Stimulated activated CD8-positive, alpha-beta memory T cell treated with anti-CD3 and anti-CD28 coated beads, Interleukin-2, amount 100 ng/mL, for 48 hours (primary cell): ENCODE measurements around the gene ARMS2.

Experiments
- DNase-seq, 2 donors: peaks; one replicate each; pipeline ENCODE4 v3.0.0-alpha.2; 2020; ENCODE audit warnings: low read depth in 2 of 2

The ARMS2 gene

DNA sequence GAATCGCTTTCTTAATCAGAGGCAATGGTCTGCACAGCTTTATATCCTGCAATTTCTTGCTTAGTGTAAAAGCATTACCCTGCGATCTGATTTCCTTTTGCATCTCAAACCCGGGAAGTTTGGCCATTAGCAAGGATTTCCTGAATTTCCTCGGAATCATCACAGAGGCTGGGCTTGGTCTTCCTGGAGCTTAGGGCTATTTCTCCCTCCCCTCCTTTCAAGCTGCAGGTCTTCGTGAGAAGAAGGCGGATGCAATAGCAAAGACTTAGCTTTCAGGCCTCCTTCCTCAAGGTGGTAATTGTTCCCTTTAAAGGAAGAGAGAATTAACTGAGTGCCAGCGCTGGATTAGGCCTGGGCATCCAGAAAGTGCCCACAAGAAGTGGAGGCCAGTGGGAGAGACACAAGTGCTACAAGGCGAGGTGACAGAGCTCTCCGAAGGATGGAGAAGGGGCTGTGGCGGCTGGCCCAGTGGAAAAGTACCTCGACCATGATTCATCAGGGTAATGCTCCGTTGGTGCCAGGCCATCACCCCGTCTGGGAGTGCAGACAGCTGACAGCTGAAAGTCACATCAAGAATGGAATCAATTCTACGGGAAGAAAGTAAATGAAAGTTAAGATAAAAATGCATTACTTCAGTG, 4.0 kb upstream of the ARMS2 start:
- DNase-seq, result no peak

DNA sequence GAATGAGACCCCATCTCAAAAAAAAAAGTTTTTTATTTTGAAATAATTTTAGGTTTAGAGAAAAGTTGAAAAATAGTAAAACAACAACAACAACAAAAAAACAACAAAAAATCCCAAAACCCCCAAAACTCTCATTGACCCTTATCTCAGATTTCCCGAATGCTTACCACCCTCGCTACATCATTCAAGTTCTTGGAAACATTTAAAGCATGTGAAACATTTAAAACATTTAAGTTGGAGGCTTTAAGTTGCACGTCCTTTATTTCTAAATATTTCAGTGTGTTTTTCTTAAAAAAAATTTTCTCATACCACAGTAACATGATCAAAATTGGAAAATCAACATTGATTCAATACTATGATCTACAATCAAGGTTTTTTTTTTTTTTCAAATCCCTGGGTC, 382 bp upstream of the ARMS2 start:
- no peak for DNase-seq

DNA sequence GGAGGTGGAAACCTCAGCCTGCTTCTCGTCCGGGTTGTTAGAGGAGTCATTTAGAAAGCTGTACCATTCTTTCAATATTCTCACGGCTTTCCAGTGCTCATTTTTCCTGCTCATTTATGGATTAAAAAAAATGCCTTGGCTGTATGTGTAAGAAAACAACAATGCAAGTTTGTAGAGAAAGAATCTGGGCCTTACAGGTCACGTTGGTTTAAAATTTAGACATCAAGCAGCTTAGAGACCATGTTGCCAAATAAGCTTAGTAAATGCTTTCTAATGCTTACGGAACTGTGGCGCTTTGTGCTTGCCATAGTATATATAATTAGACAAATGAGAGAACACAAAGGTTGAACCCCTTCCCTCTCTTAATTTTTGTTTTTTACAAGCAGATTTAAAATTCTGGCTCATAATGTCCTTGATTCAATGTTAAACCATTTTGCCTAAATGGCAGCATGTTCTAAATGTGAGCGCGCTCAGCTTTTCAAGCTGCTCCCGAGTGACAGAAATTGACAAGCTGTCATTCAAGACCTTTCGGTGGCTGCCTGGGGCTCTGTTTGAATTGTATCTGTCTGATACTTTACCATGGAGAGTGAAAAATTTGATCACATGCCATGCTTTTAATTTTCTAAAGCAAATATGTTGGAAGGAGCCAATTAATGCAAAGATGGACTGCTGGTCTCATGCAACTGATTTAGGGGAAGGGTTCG, 1.1 kb downstream of the ARMS2 start:
- no peak for DNase-seq

DNA sequence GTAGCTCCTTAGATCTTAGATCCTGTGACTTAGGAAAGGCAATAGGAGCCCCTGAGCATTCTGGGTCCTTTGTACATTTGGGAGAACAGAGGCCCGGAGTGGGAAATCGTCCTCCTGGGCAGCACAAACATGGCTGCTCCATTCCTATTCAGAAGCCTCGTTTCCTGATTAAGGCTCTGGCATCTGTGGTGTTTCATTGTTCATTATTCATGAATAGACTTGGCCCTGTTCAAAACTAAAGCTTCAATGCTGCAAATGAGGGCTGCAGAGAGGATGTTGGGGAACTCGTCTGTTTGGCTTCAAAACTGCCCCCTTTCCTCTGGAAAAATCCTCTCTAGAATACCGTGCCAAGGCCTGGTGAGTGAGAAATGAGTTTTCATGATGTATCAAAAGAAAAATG, 3.5 kb downstream of the ARMS2 start:
- no peak for DNase-seq

DNA sequence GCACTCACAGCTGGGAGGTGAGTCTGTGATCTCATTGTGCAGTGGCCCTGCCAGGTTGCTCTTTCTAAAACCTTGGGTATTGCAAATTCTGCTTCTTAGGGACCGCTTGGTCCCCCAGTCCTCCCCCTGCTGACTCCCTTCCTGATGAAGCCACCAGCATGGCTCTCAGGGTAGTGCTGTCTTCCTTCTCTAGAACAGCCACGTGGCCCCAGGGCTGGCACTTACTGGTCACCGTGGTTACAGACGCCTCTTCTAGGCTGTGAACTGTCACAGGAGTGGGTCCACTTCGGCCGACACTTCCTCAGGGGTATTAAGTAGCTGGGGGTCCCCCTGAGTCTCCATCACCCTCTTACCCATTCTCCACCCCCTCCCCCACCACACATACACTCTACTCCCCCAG, 4.2 kb downstream of the ARMS2 start:
- DNase-seq, result no peak

DNA sequence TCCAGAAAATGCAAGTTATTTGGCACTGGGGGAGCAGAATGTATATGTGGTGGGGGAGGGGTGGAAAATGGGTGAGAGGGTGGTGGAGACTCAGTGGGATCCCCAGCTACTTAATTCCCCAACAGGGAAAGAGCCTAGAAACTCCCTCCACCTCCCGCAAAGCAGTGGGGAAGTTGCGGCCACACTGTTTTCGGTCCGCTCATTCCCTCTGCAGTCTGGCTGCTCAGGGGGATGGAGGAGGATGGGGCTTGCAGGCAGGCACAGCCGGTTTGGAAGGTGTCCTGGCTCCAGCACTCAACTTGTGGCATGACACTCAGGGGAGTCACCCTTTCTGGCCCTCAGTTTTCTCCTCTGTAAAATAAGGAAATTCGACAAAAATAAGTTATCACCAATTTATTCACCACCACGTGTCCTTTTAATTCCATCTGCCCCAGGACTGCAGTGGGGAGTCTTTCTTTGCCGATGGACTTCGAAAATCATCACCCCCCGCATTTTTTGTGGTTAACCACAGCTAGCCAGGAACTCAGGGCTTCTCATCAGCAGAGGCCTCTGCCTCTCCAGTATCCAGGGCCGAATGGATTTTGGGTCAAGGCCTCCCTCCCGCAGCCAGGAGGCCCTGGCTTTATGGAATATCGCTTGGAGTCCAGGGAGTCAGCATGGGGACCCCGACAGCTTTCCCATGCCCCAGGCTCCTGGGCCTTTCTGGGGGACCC, 5.3 kb downstream of the ARMS2 start:
- DNase-seq, result no peak

DNA sequence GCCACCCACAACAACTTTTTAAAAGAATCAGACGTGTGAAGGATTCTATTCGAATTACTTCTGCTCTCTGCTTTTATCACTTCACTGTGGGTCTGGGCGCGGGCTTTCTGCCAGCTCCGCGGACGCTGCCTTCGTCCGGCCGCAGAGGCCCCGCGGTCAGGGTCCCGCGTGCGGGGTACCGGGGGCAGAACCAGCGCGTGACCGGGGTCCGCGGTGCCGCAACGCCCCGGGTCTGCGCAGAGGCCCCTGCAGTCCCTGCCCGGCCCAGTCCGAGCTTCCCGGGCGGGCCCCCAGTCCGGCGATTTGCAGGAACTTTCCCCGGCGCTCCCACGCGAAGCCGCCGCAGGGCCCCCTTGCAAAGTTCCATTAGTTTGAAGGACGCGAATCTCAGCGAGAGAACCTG, 6.4 kb downstream of the ARMS2 start:
- DNase-seq, result no peak

DNA sequence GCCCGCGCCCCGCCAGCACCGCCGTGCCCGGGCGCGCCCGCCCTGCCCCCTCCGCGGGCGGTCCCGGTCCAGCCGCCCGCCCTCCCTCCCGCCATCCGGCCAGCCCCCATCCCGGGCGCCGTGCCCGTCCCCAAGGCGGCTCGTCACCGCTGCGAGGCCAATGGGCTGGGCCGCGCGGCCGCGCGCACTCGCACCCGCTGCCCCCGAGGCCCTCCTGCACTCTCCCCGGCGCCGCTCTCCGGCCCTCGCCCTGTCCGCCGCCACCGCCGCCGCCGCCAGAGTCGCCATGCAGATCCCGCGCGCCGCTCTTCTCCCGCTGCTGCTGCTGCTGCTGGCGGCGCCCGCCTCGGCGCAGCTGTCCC, 6.9 kb downstream of the ARMS2 start, which contains the start of gene HTRA1:
TSS of gene HTRA1 (plus strand) at position 187 of the 362 bp plus-strand sequence. CDS start at position 287, 100 bp downstream.
- no peak for DNase-seq

DNA sequence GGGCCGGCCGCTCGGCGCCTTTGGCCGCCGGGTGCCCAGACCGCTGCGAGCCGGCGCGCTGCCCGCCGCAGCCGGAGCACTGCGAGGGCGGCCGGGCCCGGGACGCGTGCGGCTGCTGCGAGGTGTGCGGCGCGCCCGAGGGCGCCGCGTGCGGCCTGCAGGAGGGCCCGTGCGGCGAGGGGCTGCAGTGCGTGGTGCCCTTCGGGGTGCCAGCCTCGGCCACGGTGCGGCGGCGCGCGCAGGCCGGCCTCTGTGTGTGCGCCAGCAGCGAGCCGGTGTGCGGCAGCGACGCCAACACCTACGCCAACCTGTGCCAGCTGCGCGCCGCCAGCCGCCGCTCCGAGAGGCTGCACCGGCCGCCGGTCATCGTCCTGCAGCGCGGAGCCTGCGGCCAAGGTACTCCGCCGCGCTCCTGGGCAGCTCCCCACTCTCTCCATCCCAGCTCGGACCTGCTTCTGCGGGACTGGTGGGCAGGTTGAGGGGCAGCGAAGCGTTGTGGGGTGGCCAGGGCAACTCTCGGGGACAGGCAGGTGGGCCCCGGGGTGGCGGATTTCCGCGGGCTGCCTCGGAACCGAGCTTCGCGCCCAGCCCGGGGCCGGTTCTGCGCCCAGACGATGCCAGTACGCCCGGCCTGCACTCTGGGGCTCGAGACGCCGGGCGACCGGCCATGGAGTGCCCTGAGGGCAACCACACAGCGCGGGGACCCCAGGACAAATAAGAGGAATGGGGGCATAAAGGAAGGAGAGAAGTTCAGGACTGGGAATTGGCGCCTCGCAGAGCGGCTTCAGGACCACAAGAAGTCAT, 7.5 kb downstream of the ARMS2 start:
- DNase-seq, result no peak

DNA sequence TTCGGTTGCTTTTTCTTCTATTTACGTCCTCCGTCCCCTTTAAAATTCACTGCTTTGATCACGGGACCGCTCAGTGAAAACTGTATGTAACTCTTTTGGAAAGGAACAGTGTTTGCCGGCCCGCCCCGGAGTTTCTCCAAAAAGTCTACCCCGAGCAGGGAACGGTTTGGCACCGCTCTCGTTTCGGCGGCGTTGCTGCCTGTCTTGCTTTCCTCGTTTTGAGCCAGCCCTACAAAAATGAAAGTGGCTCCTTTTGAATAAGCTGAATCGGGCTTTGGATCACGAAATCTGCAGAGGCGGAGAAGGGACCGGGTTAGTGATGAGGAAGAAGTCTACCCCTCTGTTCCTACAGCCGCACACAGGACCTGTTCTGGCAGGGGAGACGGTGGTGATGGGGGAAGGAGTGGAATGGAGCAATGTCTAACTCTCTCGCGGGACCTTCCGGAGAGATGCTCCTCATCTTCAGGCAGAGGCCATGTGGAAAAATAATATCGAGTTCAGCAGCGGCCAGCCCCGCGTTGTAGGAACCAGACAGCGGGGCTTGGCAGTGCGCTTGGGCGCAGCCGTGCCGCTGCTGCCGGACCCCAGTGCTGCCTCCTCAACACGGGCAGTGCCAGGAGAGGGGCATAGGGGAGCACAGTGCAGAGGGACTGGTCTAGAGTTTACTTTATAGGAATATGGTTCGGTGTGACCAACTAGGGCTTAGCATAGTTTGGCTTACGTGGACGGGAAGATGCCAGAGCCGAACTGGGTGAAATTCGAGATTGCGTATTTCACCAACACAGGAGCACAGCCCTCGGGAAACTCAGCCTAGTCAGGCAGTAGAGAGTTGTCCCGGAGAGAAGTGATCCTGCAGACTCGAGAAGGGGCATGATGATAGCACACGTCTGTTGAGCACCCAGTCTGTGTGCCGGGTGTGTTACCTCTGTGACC, 8.3 kb downstream of the ARMS2 start:
- no peak for DNase-seq

DNA sequence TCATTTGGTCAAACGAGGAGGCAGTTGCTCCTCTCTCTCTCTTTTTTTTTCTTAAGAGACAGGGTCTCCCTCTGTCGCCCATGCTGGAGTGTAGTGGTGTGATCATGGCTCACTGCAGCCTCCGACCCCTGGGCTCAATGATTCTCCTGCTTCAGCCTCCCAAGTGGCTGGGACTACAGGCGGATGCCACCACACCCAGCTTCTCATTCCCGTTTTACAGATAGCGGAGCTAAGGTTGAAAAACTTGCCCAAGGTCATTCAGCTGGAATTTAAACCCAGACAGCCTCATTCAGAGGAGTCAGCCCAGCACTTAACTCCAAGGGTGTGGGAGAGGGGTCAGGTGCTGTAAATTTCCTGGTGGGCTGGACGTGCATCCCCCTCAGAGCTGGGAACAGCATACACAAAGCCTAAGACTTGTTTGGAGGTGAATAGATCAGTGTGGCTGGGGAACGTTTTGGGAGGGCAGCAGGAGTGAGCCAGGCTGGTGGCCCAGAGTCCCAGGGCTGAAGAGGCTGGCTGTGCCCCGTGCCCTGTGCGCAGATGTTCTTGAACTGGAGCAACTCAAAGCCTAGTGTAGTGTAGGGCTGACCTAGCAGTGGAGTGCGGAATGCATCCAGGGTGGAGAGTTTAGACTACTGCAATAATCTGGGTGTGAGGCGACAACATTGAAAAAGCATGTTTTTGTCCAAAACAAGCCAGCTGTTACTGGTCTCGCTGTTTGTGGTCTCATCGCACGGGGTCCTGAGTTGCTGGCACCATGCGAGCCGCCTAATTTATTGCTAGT, 9.2 kb downstream of the ARMS2 start:
- no peak for DNase-seq

DNA sequence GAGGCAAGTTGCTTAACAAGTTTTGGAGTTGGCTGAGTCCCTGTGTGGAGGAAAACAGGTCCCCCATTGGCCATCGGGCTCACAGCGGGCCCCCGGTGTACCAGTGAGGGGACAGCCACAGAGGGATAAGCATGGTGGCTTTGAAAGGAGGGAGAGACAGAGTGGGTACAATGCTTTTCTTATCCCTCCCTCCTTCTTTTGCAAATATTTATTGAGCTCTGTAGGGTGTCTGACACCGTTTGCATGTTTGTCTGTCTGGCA, 9.7 kb downstream of the ARMS2 start:
- no peak for DNase-seq

DNA sequence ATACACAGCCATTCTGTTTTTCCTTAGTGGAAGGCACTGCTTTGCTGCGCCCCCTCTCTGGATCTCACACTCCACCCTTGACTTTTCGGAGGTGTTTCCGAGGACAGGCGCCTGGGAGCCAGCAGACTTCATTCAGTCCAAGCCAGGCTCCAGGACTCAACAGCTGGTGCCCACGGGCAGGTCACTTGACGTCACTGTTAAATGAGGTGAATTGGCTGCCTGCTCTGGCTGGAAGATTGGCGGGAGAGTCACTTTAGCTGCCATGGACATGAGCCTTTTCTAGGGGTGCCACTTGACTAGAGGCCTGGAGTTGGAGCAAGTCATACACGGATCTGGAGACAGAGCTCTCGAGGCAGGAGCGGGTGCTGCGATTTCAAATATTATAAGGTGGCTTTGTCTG, 10.1 kb downstream of the ARMS2 start:
- no peak for DNase-seq

DNA sequence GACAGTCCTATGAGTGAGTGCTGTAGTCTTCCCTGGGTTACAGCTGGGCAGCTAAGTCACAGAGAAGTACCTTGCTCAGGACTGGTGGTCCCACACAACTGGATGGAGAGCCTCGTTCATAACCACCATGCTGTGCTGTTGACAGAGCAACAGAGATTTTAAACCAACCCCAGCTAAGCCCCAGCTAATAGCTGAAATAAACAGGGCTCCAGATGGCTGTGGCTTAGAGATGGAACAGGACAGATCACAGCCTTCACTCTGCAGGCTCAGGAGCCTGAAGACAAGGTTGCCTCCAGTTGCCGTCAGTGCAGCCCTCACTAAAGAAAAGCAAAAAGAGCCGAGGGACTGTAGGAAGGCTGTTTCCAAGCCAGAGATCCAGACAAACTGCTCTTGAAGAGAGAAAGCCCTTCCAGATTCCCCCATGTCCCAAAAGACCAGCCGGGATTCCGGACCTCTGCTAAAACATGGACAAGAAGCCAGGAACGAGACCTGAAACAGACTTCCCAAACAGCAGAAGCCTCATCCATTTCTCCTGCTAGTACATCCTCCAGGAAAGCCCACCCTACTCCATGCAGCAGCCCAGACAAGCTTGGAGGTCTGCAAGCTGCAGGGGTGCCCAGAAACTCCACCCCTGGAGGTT, 11.1 kb downstream of the ARMS2 start:
- no peak for DNase-seq

DNA sequence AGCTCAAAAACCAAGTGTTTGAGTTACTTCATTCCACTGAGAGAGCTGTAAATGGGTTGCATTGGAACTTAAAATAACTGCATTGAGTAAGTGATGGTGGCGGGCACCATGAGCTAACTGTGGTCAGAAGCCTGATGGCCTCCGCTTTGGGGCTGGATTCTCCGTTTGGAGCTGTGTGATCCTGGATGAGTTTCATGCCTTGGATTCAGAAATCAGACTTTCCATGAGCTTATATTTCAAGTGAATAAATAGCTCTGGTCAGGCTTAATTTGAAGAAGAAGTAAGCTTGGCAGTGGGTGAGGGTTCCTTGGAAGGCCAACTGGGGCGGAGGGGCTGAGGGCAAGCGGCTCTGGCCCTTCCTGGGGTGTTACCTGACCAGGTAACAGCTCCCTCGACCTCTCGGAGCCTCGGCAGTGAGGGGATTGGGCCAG, 12.5 kb downstream of the ARMS2 start:
- DNase-seq, result no peak

DNA sequence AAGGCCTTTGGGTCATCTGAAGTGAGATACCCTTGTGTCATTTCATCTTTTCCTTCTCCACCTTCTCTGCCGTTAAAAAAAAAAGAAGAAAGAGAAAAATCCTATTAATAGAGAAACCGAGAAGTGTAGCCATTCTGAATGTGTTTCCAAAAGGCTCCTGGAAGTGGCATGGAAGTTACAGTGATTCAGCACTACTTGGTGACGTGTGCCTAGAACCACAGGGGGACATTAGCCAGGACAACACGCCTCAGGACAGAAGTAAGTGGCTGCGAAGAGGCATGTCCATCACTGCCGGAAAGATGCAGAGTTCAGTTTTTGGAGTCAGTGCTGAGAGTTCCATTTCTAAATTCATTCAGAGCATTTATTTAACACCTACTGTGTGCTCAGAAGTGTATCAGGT, 13.2 kb downstream of the ARMS2 start:
- no peak for DNase-seq

DNA sequence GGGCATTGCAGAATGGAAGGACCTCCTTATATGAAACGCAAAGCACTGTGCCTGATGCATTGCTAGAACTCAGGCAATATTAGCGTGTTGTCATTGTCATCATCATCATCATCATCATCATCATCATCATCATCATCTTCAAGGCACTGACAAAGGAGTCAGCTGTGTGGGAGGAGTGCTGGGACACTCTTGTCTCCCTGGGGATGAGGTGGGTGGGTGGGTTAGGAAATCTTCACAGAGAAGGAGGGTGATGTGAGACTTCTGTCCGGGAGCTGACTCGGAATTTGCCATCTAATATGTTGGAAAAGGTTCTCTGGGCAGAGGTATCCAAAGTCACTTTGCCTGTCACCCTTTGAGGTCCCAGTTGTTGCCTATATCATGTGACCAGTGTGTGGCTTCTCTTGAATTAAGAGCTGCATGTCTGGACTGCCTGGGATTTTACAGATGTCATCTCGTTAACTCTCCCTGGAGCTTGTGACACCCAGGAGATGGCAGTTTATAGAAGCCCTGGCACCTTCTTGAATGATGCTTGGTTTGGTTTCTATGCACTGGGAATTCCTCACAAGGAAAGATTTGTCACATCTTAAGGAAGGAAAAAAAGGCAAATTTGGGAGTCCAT, 14.0 kb downstream of the ARMS2 start:
- no peak for DNase-seq

DNA sequence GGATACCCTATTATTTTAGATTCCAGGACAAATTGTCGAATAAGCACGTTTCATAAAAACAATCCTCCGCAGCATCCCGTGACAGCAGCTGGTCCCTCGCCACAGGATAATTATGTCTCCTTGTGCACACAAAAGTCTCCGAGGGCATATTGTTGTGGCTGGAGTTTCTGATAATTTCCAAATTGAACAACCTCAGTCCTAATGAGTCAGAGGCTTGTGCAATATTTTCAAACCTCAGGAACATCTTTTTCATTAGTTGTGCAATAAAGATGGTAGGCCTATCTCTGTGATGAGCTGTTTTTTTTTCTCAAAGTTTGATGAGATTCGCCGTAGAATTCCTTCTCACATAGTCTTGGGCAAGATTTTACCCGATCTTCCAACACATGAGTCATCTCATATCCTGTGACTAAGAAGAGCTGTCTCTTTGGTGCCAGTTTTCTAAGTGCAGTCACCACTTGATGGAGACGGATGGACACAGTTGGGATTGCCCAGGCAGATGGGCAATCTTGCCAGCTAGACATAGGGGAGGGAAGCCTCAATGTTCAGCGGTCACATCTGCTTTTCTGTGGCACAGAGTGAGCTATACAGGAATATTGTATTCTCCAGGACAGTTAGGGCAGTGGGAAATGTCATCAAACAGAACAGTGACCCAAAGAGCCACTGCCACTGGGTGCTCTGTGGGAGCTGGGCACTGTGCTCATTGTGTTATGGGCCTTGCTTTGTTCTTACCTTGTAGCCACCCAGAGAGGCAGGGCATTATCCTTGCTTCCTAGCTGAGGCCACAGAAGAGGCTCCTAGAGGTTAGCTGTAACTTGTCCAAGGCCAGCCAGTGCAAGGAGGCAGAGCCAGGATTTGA, 14.7 kb downstream of the ARMS2 start:
- DNase-seq, result no peak

DNA sequence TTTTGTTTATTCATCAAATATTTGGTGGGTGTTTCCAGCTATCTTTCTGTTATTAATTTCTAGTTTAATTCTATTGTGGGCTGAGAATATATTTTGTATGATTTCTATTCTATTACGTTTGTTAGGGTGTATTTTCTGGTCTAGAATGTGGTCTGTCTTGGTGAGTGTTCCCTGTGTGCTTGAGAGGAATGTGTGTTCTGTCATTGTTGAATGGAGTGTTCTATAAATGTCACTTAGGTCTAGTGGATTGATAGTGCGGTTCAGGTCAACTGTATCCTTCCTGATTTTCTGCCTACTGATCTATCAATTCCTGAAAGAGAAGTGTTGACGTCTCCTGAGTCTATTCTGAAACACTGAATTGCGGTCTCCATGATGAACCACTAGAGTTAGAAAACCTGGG, 15.4 kb downstream of the ARMS2 start:
- no peak for DNase-seq
